Osteocyte (in vitro differentiated cells): Measurements from ENCODE around the gene ERICH4. TPM values are rescaled to one million over a fixed set of nuclear protein-coding genes. Genes with fewer than 3 reads are reported as not detected.
"Not testable (repeated sequence)": the region's sequence is repeated elsewhere in the genome, so short reads cannot be mapped to it uniquely, and the experiment has no call there.

Experiments
- DNase-seq: peaks from one replicate; pipeline ENCODE4 v3.0.0; 2021; ENCODE audit warnings: mixed read lengths; ENCODE audit not compliant: unreplicated experiment; ENCODE audit errors: extremely low spot score
- H3K27ac Mint-ChIP-seq: one replicate; pipeline ENCODE4 v1.8.0; 2021; ENCODE audit warnings: mild to moderate bottlenecking, mixed read lengths; ENCODE audit not compliant: unreplicated experiment
- H3K27me3 Mint-ChIP-seq: one replicate; pipeline ENCODE4 v1.8.0; 2021; ENCODE audit warnings: mixed read lengths; ENCODE audit not compliant: unreplicated experiment
- H3K36me3 Mint-ChIP-seq: one replicate; pipeline ENCODE4 v1.8.0; 2021; ENCODE audit warnings: mixed read lengths; ENCODE audit not compliant: unreplicated experiment
- H3K4me1 Mint-ChIP-seq: one replicate; pipeline ENCODE4 v1.8.0; 2021; ENCODE audit warnings: mixed read lengths; ENCODE audit not compliant: unreplicated experiment
- H3K4me3 Mint-ChIP-seq: one replicate; pipeline ENCODE4 v1.8.0; 2021; ENCODE audit warnings: mild to moderate bottlenecking, moderate library complexity, mixed read lengths; ENCODE audit not compliant: unreplicated experiment
- H3K9me3 Mint-ChIP-seq: one replicate; pipeline ENCODE4 v1.8.0; 2021; ENCODE audit warnings: mixed read lengths; ENCODE audit not compliant: unreplicated experiment
- CTCF ChIP-seq: fragments of 200-600 bp; sonication (generic); IDR thresholded peaks from 2 replicates; pipeline ENCODE4 v1.5.0; 2021; ENCODE audit warnings: antibody characterized with exemption, mild to moderate bottlenecking, moderate library complexity
- total RNA-seq: library from RNA; stranded (reverse); gene quantifications from 2 replicates; pipeline ENCODE4 v1.2.1, GENCODE V29; 2021

Gene ERICH4
- total RNA-seq, 1 donor from 2014 or later, result not detected

- no peaks in the 10 kb centered on the region for H3K9me3 Mint-ChIP-seq
- no peaks in the 10 kb centered on the region for H3K27me3 Mint-ChIP-seq
- H3K27ac Mint-ChIP-seq, result no peak overlapping the region
- H3K4me1 Mint-ChIP-seq, result peaks cover 9% of the 10 kb centered on the region
- no peak for TF ChIP-seq CTCF
- H3K4me3 Mint-ChIP-seq, result no peak overlapping the region
- peaks cover 3% of the 10 kb centered on the region for H3K36me3 Mint-ChIP-seq
- no peak for DNase-seq
Measured at GRCh38 chr19:41403181-41403970, 39.6 kb upstream of the ERICH4 start.

- no peak for TF ChIP-seq CTCF
- no peak for DNase-seq
- H3K9me3 Mint-ChIP-seq, result no peaks in the 10 kb centered on the region
- no peak overlapping the region for H3K27ac Mint-ChIP-seq
- H3K4me1 Mint-ChIP-seq, result peaks cover 5% of the 10 kb centered on the region
- H3K4me3 Mint-ChIP-seq, result no peak overlapping the region
- H3K27me3 Mint-ChIP-seq, result no peaks in the 10 kb centered on the region
- peaks cover 3% of the 10 kb centered on the region for H3K36me3 Mint-ChIP-seq
Measured at GRCh38 chr19:41405776-41406175, 37.2 kb upstream of the ERICH4 start.

GRCh38 chr19:41407271-41407670 is 35.7 kb upstream of the ERICH4 start:
- Mint-ChIP-seq H3K27ac (no peak overlapping the region), H3K27me3 (no peaks in the 10 kb centered on the region), H3K9me3 (no peaks in the 10 kb centered on the region), H3K4me3 (no peak overlapping the region), H3K36me3 (peaks cover 3% of the 10 kb centered on the region), H3K4me1 (peaks cover 5% of the 10 kb centered on the region)
- DNase-seq, result no peak
- no peak for TF ChIP-seq CTCF

- DNase-seq, result no peak
- H3K36me3 Mint-ChIP-seq, result peaks cover 3% of the 10 kb centered on the region
- H3K4me1 Mint-ChIP-seq, result peaks cover 5% of the 10 kb centered on the region
- H3K4me3 Mint-ChIP-seq, result no peak overlapping the region
- H3K27ac Mint-ChIP-seq, result no peak overlapping the region
- TF ChIP-seq CTCF, result no peak
- no peaks in the 10 kb centered on the region for H3K27me3 Mint-ChIP-seq
- H3K9me3 Mint-ChIP-seq, result no peaks in the 10 kb centered on the region
Measured at GRCh38 chr19:41408256-41408655, 34.7 kb upstream of the ERICH4 start.

GRCh38 chr19:41408846-41409245 is 34.1 kb upstream of the ERICH4 start:
- not testable (repeated sequence) for H3K36me3 Mint-ChIP-seq, H3K4me3 Mint-ChIP-seq, H3K9me3 Mint-ChIP-seq, H3K27me3 Mint-ChIP-seq, H3K4me1 Mint-ChIP-seq, H3K27ac Mint-ChIP-seq, DNase-seq
